HG03060 (cell line): ENCODE data around the gene SRPK3.
"Not testable (repeated sequence)": the region's sequence is repeated elsewhere in the genome, so short reads cannot be mapped to it uniquely, and the experiment has no call there.

Source experiments
- ATAC-seq: cut with Tn5 transposase; IDR thresholded peaks from one replicate; pipeline ENCODE4 v1.9.1; 2021; ENCODE audit warnings: low read depth, moderate number of reproducible peaks; ENCODE audit not compliant: unreplicated experiment

SRPK3 gene, protein sequence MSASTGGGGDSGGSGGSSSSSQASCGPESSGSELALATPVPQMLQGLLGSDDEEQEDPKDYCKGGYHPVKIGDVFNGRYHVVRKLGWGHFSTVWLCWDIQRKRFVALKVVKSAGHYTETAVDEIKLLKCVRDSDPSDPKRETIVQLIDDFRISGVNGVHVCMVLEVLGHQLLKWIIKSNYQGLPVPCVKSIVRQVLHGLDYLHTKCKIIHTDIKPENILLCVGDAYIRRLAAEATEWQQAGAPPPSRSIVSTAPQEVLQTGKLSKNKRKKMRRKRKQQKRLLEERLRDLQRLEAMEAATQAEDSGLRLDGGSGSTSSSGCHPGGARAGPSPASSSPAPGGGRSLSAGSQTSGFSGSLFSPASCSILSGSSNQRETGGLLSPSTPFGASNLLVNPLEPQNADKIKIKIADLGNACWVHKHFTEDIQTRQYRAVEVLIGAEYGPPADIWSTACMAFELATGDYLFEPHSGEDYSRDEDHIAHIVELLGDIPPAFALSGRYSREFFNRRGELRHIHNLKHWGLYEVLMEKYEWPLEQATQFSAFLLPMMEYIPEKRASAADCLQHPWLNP

DNA sequence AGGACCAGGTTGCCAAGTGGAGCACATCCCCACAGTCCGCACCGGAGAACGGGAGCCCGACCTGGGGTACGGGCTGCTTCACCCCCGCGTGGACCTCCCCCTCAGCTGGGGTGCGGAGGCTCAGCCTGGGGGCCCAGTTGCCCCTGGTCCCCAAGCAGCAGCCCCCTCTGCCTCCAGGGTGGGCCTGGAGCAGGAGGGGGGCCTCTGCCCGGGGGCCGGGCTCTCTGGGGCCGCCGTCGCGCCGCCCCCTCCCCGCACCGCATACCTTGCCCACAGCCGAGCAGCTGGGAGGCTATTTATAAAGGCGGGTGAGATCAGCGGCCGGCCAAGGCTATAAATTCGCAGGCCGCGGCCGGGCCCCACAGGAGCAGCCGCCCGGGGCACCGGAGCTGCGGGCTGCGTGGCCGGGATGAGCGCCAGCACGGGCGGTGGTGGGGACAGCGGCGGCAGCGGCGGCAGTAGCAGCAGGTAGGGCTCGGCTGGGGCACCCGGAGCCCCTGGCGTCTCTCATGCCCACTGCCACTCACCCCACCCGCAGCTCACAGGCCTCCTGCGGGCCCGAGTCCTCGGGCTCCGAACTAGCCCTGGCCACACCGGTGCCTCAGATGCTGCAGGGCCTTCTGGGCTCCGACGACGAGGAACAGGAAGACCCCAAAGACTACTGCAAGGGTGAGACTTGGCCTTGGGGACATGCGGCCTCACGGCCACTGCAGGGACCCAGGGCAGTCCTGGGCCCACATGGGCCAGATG, at the start of gene SRPK3:
SRPK3 (plus strand) TSS at position 364 of the 750 bp plus-strand sequence; CDS start at position 410, 46 bp downstream.
- no peak for ATAC-seq

DNA sequence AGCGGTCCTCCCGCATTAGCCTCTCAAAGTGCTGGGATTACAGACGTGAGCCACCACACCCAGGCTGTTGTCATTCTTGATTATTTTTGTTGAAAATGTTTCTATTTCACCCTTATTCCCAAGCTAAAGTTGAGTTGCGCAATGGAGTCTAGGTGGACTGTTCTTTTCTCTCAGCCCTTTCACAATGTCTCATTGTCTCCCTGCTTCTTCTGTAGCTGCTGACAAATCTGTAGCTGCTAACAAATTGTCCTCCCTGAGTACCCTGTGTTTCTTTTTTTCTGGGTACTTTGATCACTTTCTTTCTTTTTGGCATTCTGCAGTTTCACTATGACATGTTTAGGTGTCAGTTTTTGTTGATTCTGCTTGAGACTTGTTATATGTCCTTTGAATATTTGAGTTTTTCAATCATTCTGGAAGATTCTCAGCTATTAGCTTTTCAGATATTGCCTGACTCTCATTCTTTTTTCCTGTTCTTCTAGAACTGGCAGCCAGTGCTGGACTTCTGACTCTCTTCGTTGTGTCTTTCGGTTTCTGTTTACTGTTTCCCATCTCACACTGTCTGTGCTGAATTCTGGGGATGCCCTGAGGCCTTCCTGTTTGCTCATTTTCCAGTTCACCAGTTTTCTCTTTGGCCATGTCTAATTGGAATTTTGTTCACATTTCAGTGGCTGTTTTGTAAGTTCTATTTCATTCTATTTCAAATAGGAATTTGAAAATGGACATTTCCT, 49.6 kb upstream of the SRPK3 start:
- ATAC-seq: no peak

DNA sequence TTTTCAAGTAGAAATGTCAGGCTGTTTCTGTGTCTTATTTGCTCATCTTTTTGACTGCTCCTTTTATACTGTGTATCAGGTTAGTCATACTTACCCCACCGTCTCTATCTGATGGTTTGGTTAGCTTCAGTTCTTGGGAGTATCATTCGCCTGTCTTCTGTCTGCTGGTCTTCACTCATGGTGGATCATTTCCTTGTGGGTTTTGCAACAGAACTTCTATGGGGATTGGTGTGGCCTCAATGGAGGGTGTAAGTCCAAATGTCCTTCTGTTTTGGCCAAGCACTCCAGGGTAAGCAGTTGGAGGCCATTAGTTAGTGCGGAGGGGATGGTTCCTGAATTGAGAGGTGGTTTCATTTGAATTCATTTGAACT, 49.0 kb upstream of the SRPK3 start:
- ATAC-seq: no peak

- ATAC-seq: no peak
Measured at GRCh38 chrX:153732401-153732800, 48.4 kb upstream of the SRPK3 start.

GRCh38 chrX:153733651-153734240, 47.1 kb upstream of the SRPK3 start:
- no peak for ATAC-seq

- no peak for ATAC-seq
Measured at GRCh38 chrX:153734871-153735270, 46.0 kb upstream of the SRPK3 start.

- ATAC-seq: no peak
Measured at GRCh38 chrX:153735274-153735673, 45.6 kb upstream of the SRPK3 start.

GRCh38 chrX:153736071-153736820, 44.6 kb upstream of the SRPK3 start:
- no peak for ATAC-seq

DNA sequence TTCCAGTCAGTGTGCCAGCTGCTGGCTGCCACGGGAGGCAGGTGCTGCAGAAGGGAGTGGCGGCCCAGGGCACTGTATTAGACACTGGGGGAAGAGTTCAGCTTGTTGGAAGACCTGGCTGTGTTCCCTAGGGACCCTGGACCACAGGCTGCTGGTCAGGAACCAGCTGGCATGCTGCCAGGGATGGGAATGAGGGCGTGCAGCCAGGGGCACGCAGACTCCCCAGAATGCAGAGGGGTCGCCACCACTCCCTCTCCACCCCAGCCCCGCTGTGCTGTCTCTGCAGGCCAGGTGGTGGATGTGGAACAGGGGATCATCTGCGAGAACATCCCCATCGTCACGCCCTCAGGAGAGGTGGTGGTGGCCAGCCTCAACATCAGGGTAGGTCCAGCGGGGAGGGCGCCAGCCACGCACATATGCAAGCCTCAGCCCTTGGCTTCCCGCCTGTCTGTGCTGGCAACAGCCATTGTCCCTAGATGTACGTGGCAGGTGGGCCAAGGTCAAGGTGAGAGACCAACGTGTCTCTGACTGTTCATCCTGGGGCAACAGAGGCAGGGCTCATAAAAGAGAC, 43.9 kb upstream of the SRPK3 start:
- no peak for ATAC-seq

DNA sequence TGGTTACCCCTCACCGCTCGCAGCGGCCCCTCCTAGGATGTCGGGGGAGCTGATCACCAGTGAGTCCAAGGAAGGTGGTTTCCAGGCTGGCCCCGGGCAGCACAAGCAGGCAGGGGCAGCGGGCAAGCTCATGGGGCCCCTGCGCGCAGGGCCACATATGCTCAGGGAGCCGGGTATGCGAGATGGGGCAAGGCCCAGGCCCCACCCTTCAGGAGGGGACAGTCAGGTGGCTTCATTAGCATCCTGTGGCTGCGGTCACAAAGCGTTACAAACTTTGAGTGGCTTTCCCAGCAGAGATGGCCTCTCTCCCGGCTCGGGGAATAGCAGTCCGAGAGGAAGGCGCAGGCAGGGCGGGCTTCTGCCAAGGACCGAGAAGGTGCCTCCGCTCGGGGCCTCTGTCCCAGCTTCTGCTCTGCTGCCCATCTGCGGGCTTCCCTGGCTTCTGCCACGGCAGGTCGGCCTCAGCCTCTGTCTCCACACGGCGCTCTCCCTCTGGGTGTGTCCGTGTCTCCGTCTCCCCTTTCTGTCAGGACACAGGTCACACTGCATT, 42.7 kb upstream of the SRPK3 start:
- no peak for ATAC-seq

GRCh38 chrX:153739754-153740486, 40.9 kb upstream of the SRPK3 start:
- no peak for ATAC-seq

DNA sequence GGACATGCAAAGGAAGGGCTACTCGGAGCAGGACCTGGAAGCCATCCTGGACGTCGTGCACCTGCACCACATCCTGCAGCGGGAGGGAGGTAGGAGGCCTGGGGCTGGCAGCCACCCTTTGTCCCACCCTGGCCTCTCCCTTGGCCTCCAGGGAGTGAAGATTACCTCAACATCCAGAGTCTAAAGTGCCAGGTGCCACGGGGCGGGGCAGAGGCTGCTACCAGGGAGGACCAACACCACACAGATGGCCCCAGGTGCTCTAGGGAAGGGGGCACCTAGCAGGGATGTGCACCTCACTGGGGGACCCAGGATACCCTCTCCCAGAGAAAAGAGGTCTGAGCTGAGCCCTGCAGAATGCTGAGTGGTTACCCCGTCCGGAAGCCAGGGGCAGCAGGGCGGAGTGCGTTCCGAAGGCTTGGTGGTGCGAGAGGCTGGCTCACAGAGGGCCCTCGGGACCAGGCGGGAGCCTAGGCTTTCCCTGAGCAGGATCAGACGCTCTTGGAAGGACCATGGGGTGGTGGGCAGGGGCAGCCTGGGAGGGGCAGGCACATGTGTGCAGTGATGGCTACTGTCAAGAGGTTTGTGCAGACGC, 40.1 kb upstream of the SRPK3 start:
- ATAC-seq: no peak

DNA sequence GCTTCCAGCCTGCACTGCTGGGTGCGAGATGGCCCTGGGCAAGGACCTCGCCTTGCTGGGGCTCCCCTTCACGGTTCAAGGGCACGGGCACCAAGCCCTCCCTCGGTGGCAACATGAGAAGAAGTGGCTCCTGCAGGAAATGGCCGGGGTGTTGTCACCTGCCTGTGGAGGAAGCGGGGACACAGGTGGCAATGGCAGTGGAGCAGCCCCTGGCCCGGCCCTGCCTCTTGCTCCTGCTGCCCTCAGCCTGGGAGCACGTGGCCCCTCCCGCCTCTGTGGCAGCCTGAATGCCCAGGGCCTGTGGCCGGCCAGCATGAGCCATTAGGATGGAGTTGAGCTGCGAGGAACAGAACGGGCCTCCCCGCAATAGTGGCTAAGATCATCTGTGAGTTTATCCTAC, 39.4 kb upstream of the SRPK3 start:
- no peak for ATAC-seq

DNA sequence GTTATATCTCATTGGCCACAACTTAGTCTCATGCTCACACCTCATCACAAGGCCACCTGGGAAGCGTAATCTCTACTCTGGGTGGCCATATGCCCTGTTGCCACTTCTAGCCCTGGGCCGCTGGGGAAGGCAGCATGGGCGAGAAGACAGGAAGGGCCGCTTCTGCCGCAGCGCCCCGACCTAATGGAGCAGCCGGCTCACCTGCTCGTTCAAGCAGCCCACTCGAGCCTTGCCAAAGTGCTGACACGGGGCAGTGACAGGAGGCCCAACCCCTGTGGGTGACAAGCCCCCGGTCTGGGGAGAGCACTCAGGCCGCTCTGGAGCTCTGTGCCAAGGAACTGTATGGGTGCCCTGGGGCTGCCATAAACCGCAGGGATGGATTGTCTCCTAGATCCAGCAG, 38.7 kb upstream of the SRPK3 start:
- ATAC-seq: not testable (repeated sequence)

DNA sequence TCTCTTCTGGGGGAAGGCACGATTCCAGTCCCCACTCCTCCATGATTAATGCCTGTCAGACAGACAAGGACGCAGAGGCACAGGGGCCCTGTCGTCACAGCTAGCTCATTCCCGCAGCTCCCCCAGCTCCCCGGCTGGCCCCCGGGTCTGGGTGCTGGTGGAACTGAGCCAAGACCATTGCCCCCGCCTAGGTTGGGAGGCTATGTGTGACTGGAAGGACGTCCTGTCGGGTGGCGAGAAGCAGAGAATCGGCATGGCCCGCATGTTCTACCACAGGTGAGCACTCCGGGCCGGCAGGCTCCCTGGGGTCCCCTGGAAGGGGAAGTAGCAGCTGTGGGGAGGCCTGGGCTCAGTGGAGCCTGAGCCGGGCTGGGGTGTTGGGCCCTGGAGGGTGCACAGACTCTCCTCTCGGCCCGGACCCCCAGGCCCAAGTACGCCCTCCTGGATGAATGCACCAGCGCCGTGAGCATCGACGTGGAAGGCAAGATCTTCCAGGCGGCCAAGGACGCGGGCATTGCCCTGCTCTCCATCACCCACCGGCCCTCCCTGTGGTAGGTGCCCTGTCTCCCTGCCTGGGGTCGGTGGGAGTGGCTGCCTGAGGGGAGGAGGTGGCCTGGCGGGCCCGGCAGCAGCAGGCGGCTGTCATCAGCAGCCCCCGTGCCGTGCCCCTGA, 37.9 kb upstream of the SRPK3 start:
- not testable (repeated sequence) for ATAC-seq

DNA sequence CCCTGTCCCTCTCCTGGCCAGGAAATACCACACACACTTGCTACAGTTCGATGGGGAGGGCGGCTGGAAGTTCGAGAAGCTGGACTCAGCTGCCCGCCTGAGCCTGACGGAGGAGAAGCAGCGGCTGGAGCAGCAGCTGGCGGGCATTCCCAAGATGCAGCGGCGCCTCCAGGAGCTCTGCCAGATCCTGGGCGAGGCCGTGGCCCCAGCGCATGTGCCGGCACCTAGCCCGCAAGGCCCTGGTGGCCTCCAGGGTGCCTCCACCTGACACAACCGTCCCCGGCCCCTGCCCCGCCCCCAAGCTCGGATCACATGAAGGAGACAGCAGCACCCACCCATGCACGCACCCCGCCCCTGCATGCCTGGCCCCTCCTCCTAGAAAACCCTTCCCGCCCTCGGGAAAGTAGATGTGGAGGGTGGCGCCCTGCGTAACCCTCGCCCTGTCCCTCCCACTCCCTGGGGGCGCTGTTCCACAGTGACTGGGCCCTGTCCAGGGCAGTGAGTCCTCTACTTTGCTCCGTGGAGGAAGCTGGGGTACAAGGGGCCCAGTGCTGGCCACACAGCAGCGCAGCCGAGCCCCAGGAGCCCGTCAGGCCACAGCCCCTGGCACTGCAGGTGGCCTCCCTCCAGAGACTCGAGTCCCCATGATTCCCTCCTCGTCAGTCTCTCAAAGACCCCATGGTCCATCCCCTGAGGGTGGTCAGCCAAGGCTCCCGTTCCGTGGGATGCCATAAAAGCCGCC, 37.2 kb upstream of the SRPK3 start:
- ATAC-seq: not testable (repeated sequence)
